Measurements from ENCODE around the gene KCNQ2.
"Not testable (repeated sequence)": the region's sequence is repeated elsewhere in the genome, so short reads cannot be mapped to it uniquely, and the experiment has no call there.

Gene KCNQ2

GRCh38 chr20:63518351-63518861 lies 46.0 kb upstream of the KCNQ2 start:
- peak overlapping the region; percentile 96 for H3K23ac ChIP-seq (ENCODE audit: low read depth, low read length, poor library complexity)
- no peak overlapping the region for H3K4me3 ChIP-seq (ENCODE audit: low read length in 2 of 2)
- peak overlapping the region; percentile 47 for H3K14ac ChIP-seq (ENCODE audit: low read length)
- no peak overlapping the region for H2BK120ac ChIP-seq (ENCODE audit: low read depth, low read length)
- no peak overlapping the region for H2BK12ac ChIP-seq (ENCODE audit: low read length)
- H3K9ac ChIP-seq (ENCODE audit: low read depth, low read length, poor library complexity), result peak overlapping the region; percentile 12
- DNase-seq (ENCODE audit: low spot score), result no peak
- no peak overlapping the region for H3K4me2 ChIP-seq (ENCODE audit: insufficient read depth, low read length, poor library complexity, severe bottlenecking)
- H3K79me1 ChIP-seq (ENCODE audit: low read depth, low read length), result peaks cover 22% of the 10 kb centered on the region
- peaks cover 14 to 44% of the 10 kb centered on the region in 2 donors for H3K36me3 ChIP-seq (replicated peaks in 1 of 2; ENCODE audit: control insufficient read depth in 2 of 2, insufficient read depth in 2 of 2, low read length in 2 of 2)
- H3K4me1 ChIP-seq (ENCODE audit: control insufficient read depth in 2 of 2, insufficient read depth in 1 of 2, low read depth in 1 of 2, low read length in 2 of 2), result peaks cover 13 to 14% of the 10 kb centered on the region in 2 donors
- no CpG with 5 or more reads among the region's 20 CpGs for WGBS, 2 donors (ENCODE audit: extremely low coverage in 2 of 2, insufficient read length in 2 of 2, insufficient replicate concordance in 1 of 2)
- no peak overlapping the region for H2BK15ac ChIP-seq (ENCODE audit: low read length)
- H2AK5ac ChIP-seq (ENCODE audit: low read depth, low read length), result peak overlapping the region; percentile 99
- no peak overlapping the region for H2AFZ ChIP-seq (ENCODE audit: low read length)
- H3K4ac ChIP-seq (ENCODE audit: low read length), result no peak overlapping the region
- peak overlapping the region; percentile 72 for H4K8ac ChIP-seq (ENCODE audit: low read depth, low read length)
- peak overlapping the region; percentile 84 for H2BK5ac ChIP-seq (ENCODE audit: low read length)
- peaks cover 8 to 15% of the 10 kb centered on the region in 2 donors for H3K9me3 ChIP-seq (replicated peaks in 1 of 2; ENCODE audit: control insufficient read depth in 2 of 2, insufficient read depth in 1 of 2, low read depth in 1 of 2, low read length in 2 of 2)
- peak overlapping the region; percentile 19 for H3K18ac ChIP-seq (ENCODE audit: low read length)
- H3K27me3 ChIP-seq (ENCODE audit: control insufficient read depth in 3 of 3, insufficient read depth in 3 of 3, low read depth in 1 of 3, low read length in 3 of 3), result peaks cover 0 to 3% (median 0%) of the 10 kb centered on the region in 3 experiments
- no peak overlapping the region for H4K91ac ChIP-seq (ENCODE audit: low read depth, low read length, poor library complexity)
- no peak overlapping the region for H3K27ac ChIP-seq (replicated peaks; ENCODE audit: low read length)

DNA sequence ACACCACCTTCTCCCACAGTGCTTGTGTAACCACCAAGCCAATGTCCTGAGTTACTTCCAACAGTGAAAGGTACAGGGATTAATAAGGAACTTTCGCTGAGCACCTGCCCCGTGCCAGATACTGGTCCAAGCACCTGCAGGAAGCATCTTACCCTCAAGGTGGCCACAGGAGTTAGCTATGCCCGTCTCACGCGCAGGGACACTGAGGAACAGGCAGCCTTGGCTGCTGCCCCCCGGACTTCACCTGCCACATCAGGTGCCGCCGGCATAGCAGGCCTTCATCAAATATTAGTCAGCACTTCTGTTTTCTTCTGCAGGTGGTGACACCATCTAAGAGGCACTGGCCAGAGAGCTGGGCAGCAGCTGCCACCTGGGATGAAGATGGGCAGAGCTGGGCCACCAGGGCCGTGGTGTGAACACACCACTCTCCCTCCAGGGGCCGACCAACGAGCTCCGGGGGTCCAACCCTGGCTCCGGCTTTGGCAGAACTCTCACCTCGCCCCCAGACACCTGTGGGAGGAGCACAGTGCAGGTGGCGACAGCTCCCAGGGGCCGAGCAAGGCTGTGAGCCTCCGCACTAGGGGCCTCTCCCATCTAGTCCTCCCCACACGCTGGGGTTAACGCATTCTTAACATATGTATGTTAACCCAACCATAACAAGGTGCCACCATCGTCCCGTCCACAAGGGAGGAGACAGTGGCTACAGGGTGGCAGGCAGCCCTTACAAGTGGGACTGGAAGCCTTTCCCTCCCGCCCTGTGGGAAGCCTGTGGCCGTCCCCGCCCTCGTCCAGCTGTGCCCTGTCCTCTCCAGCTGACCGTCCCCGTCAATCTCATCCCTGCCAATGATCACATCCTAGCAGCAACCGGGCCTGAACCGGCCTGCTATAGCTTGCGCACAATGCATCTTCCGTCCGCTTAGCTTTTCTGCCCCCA lies 45.2 kb upstream of the KCNQ2 start:
- no peak overlapping the region for H3K9ac ChIP-seq (ENCODE audit: low read depth, low read length, poor library complexity)
- peak overlapping the region; percentile 57 for H3K18ac ChIP-seq (ENCODE audit: low read length)
- H2BK12ac ChIP-seq (ENCODE audit: low read length), result no peak overlapping the region
- no peak overlapping the region for H2AFZ ChIP-seq (ENCODE audit: low read length)
- H4K8ac ChIP-seq (ENCODE audit: low read depth, low read length), result no peak overlapping the region
- no peak overlapping the region for H3K4me3 ChIP-seq (ENCODE audit: low read length in 2 of 2)
- H3K27ac ChIP-seq (replicated peaks; ENCODE audit: low read length), result no peak overlapping the region
- H3K36me3 ChIP-seq (replicated peaks in 1 of 2; ENCODE audit: control insufficient read depth in 2 of 2, insufficient read depth in 2 of 2, low read length in 2 of 2), result peaks cover 7 to 36% of the 10 kb centered on the region in 2 donors
- H3K23ac ChIP-seq (ENCODE audit: low read depth, low read length, poor library complexity), result peak overlapping the region; percentile 96
- H4K91ac ChIP-seq (ENCODE audit: low read depth, low read length, poor library complexity), result no peak overlapping the region
- peak overlapping the region; percentile 81 for H2BK15ac ChIP-seq (ENCODE audit: low read length)
- no CpG with 5 or more reads among the region's 32 CpGs for WGBS, 2 donors (ENCODE audit: extremely low coverage in 2 of 2, insufficient read length in 2 of 2, insufficient replicate concordance in 1 of 2)
- H2BK5ac ChIP-seq (ENCODE audit: low read length), result no peak overlapping the region
- peak overlapping the region; percentile 99 for H2AK5ac ChIP-seq (ENCODE audit: low read depth, low read length)
- H3K79me1 ChIP-seq (ENCODE audit: low read depth, low read length), result peaks cover 21% of the 10 kb centered on the region
- no peak overlapping the region for H3K4me2 ChIP-seq (ENCODE audit: insufficient read depth, low read length, poor library complexity, severe bottlenecking)
- peak overlapping the region; percentile 84 for H3K4ac ChIP-seq (ENCODE audit: low read length)
- peak overlapping the region; percentile 47 for H3K14ac ChIP-seq (ENCODE audit: low read length)
- peaks cover 2 to 7% of the 10 kb centered on the region in 2 donors for H3K9me3 ChIP-seq (replicated peaks in 1 of 2; ENCODE audit: control insufficient read depth in 2 of 2, insufficient read depth in 1 of 2, low read depth in 1 of 2, low read length in 2 of 2)
- peaks cover 0 to 4% (median 0%) of the 10 kb centered on the region in 3 experiments for H3K27me3 ChIP-seq (ENCODE audit: control insufficient read depth in 3 of 3, insufficient read depth in 3 of 3, low read depth in 1 of 3, low read length in 3 of 3)
- no peak for DNase-seq (ENCODE audit: low spot score)
- H2BK120ac ChIP-seq (ENCODE audit: low read depth, low read length), result no peak overlapping the region
- peaks cover 12 to 13% of the 10 kb centered on the region in 2 donors for H3K4me1 ChIP-seq (ENCODE audit: control insufficient read depth in 2 of 2, insufficient read depth in 1 of 2, low read depth in 1 of 2, low read length in 2 of 2)

GRCh38 chr20:63514520-63514919 lies 42.1 kb upstream of the KCNQ2 start:
- H3K4me1 ChIP-seq (ENCODE audit: control insufficient read depth in 2 of 2, insufficient read depth in 1 of 2, low read depth in 1 of 2, low read length in 2 of 2); H3K9me3 ChIP-seq (replicated peaks in 1 of 2; ENCODE audit: control insufficient read depth in 2 of 2, insufficient read depth in 1 of 2, low read depth in 1 of 2, low read length in 2 of 2); H3K9ac ChIP-seq (ENCODE audit: low read depth, low read length, poor library complexity); H2AK5ac ChIP-seq (ENCODE audit: low read depth, low read length); H2AFZ ChIP-seq (ENCODE audit: low read length); H3K79me1 ChIP-seq (ENCODE audit: low read depth, low read length); H3K14ac ChIP-seq (ENCODE audit: low read length); H3K4me2 ChIP-seq (ENCODE audit: insufficient read depth, low read length, poor library complexity, severe bottlenecking); H2BK15ac ChIP-seq (ENCODE audit: low read length); H3K27me3 ChIP-seq (ENCODE audit: control insufficient read depth in 3 of 3, insufficient read depth in 3 of 3, low read depth in 1 of 3, low read length in 3 of 3); H3K4me3 ChIP-seq (ENCODE audit: low read length in 2 of 2); H3K18ac ChIP-seq (ENCODE audit: low read length); H3K4ac ChIP-seq (ENCODE audit: low read length); DNase-seq (ENCODE audit: low spot score); H2BK12ac ChIP-seq (ENCODE audit: low read length); H2BK5ac ChIP-seq (ENCODE audit: low read length); H4K91ac ChIP-seq (ENCODE audit: low read depth, low read length, poor library complexity); H4K8ac ChIP-seq (ENCODE audit: low read depth, low read length); H3K27ac ChIP-seq (replicated peaks; ENCODE audit: low read length); H3K23ac ChIP-seq (ENCODE audit: low read depth, low read length, poor library complexity); H2BK120ac ChIP-seq (ENCODE audit: low read depth, low read length): not testable (repeated sequence)
- WGBS, 2 donors (ENCODE audit: extremely low coverage in 2 of 2, insufficient read length in 2 of 2, insufficient replicate concordance in 1 of 2), result no CpG with 5 or more reads among the region's 10 CpGs
- peaks cover 0 to 21% of the 10 kb centered on the region in 2 donors for H3K36me3 ChIP-seq (replicated peaks in 1 of 2; ENCODE audit: control insufficient read depth in 2 of 2, insufficient read depth in 2 of 2, low read length in 2 of 2)

- H3K4me1 ChIP-seq (ENCODE audit: control insufficient read depth in 2 of 2, insufficient read depth in 1 of 2, low read depth in 1 of 2, low read length in 2 of 2), result no peaks in the 10 kb centered on the region
- no peak overlapping the region for H4K8ac ChIP-seq (ENCODE audit: low read depth, low read length)
- DNase-seq (ENCODE audit: low spot score), result no peak
- H4K91ac ChIP-seq (ENCODE audit: low read depth, low read length, poor library complexity), result no peak overlapping the region
- H2BK5ac ChIP-seq (ENCODE audit: low read length), result no peak overlapping the region
- WGBS, 2 donors (ENCODE audit: extremely low coverage in 2 of 2, insufficient read length in 2 of 2, insufficient replicate concordance in 1 of 2), result no CpG with 5 or more reads among the region's 3 CpGs
- H3K23ac ChIP-seq (ENCODE audit: low read depth, low read length, poor library complexity), result no peak overlapping the region
- H3K27ac ChIP-seq (replicated peaks; ENCODE audit: low read length), result no peak overlapping the region
- H3K4ac ChIP-seq (ENCODE audit: low read length), result no peak overlapping the region
- no peak overlapping the region for H2BK15ac ChIP-seq (ENCODE audit: low read length)
- H3K79me1 ChIP-seq (ENCODE audit: low read depth, low read length), result peaks cover 3% of the 10 kb centered on the region
- H3K27me3 ChIP-seq (ENCODE audit: control insufficient read depth in 3 of 3, insufficient read depth in 3 of 3, low read depth in 1 of 3, low read length in 3 of 3), result peaks cover 0 to 3% (median 0%) of the 10 kb centered on the region in 3 experiments
- peaks cover 0 to 14% of the 10 kb centered on the region in 2 donors for H3K36me3 ChIP-seq (replicated peaks in 1 of 2; ENCODE audit: control insufficient read depth in 2 of 2, insufficient read depth in 2 of 2, low read length in 2 of 2)
- no peak overlapping the region for H2BK12ac ChIP-seq (ENCODE audit: low read length)
- H3K18ac ChIP-seq (ENCODE audit: low read length), result no peak overlapping the region
- H2BK120ac ChIP-seq (ENCODE audit: low read depth, low read length), result no peak overlapping the region
- H3K4me3 ChIP-seq (ENCODE audit: low read length in 2 of 2), result no peak overlapping the region
- H2AK5ac ChIP-seq (ENCODE audit: low read depth, low read length), result no peak overlapping the region
- H3K14ac ChIP-seq (ENCODE audit: low read length), result no peak overlapping the region
- peaks cover 2 to 7% of the 10 kb centered on the region in 2 donors for H3K9me3 ChIP-seq (replicated peaks in 1 of 2; ENCODE audit: control insufficient read depth in 2 of 2, insufficient read depth in 1 of 2, low read depth in 1 of 2, low read length in 2 of 2)
- H3K9ac ChIP-seq (ENCODE audit: low read depth, low read length, poor library complexity), result no peak overlapping the region
- no peak overlapping the region for H3K4me2 ChIP-seq (ENCODE audit: insufficient read depth, low read length, poor library complexity, severe bottlenecking)
- no peak overlapping the region for H2AFZ ChIP-seq (ENCODE audit: low read length)
Observed at GRCh38 chr20:63513207-63513606, 40.8 kb upstream of the KCNQ2 start.

All from neuronal stem cell (in vitro differentiated cells).